ENCODE data around the gene SELPLG. TPM values are rescaled to one million over a fixed set of nuclear protein-coding genes. Genes with fewer than 3 reads are reported as not detected.

The SELPLG gene
- total RNA-seq, 1 donor from 2014 or later, result 1.6 TPM

DNA sequence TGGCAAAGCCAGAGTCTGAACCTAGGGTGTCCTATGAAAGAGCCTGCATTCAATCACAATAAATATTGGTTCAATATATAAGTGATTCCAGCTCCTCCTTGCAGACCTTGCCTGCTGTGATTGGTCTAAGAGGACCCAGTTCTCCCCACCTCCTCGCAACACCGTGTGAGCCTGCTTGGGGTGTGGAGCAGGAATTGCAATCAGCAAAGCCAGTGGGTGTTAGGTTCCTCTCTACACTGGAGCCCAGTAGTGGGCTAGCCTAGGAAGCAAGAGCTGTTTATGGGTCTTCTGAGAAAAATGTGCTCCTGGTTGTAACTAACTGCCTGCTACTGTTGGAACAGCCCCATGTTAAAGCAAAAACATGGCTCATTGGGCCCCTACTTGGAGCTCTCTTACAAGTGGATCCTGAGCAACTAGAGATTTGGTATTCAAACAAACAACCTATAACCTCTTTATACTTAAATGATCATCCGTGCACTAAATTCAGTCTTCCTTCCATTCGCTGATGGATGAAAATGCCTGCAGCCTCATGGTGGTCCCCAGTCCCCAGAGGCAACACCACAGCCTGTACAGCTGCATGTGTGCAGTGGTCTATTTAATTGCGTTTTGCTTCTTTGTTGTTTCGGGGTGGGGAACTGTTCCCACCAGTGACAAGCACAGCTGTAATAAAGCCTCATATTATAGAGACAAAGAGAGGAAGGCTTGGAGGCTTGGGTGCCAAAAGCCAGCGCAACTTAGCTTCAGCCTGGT, 3.7 kb upstream of the SELPLG start:
- H3K36me3 Mint-ChIP-seq (ENCODE audit: low read depth, unreplicated experiment), result peaks cover 19% of the 10 kb centered on the region
- H3K4me1 Mint-ChIP-seq (ENCODE audit: unreplicated experiment), result peaks cover 37% of the 10 kb centered on the region
- no peak for DNase-seq (ENCODE audit: low spot score)
- no peaks in the 10 kb centered on the region for H3K9me3 Mint-ChIP-seq (ENCODE audit: unreplicated experiment)
- peaks cover 11% of the 10 kb centered on the region for H3K27me3 Mint-ChIP-seq (ENCODE audit: unreplicated experiment)
- H3K27ac Mint-ChIP-seq (ENCODE audit: unreplicated experiment), result no peak overlapping the region
- H3K4me3 Mint-ChIP-seq (ENCODE audit: unreplicated experiment), result no peak overlapping the region
- TF ChIP-seq, protein P1, sequence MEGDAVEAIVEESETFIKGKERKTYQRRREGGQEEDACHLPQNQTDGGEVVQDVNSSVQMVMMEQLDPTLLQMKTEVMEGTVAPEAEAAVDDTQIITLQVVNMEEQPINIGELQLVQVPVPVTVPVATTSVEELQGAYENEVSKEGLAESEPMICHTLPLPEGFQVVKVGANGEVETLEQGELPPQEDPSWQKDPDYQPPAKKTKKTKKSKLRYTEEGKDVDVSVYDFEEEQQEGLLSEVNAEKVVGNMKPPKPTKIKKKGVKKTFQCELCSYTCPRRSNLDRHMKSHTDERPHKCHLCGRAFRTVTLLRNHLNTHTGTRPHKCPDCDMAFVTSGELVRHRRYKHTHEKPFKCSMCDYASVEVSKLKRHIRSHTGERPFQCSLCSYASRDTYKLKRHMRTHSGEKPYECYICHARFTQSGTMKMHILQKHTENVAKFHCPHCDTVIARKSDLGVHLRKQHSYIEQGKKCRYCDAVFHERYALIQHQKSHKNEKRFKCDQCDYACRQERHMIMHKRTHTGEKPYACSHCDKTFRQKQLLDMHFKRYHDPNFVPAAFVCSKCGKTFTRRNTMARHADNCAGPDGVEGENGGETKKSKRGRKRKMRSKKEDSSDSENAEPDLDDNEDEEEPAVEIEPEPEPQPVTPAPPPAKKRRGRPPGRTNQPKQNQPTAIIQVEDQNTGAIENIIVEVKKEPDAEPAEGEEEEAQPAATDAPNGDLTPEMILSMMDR (IDR thresholded peaks at IDR 0.05; ENCODE audit: unreplicated experiment), result no peak

DNA sequence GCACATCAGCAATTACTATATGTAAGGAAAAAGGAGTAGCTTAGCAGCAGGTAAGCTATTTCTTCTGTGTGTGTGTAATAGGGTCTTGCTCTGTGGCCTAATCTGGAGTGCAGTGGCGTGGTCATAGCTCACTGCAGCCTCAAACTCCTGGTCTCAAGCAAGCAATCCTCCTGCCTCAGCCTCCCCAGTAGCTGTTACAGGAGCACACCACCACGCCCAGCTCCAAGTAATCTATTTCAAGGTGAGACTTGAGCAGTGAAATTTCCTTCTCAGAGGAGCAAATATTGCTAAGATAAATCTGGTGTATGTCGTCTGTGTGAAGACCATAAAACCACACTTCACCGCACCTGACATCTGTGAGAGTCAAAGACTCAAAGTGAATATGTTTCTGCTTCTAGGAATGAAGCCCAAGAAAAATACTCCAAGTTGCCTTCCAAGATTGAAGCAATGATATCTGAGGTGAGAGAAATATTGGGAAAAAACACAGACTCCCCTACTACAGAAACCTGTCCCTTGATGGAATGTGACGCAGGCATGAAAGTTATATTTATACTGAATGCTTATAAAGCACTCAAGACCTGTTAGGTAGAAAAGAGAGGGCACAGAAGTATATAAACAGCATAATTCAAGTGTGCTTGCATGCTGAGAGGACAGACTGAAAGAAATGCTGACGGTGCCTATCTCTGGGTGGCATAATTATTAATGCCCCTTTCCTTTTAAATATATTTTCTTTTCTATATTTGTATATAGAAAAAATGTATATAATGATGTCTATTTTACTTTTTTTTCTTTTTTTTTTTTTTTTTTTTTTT, 2.5 kb upstream of the SELPLG start:
- TF ChIP-seq, protein P1 (IDR thresholded peaks at IDR 0.05; ENCODE audit: unreplicated experiment), result no peak
- H3K9me3 Mint-ChIP-seq (ENCODE audit: unreplicated experiment), result no peaks in the 10 kb centered on the region
- peaks cover 11% of the 10 kb centered on the region for H3K27me3 Mint-ChIP-seq (ENCODE audit: unreplicated experiment)
- DNase-seq (ENCODE audit: low spot score), result no peak
- no peak overlapping the region for H3K4me3 Mint-ChIP-seq (ENCODE audit: unreplicated experiment)
- no peak overlapping the region for H3K27ac Mint-ChIP-seq (ENCODE audit: unreplicated experiment)
- H3K4me1 Mint-ChIP-seq (ENCODE audit: unreplicated experiment), result peaks cover 40% of the 10 kb centered on the region
- H3K36me3 Mint-ChIP-seq (ENCODE audit: low read depth, unreplicated experiment), result peaks cover 13% of the 10 kb centered on the region

DNA sequence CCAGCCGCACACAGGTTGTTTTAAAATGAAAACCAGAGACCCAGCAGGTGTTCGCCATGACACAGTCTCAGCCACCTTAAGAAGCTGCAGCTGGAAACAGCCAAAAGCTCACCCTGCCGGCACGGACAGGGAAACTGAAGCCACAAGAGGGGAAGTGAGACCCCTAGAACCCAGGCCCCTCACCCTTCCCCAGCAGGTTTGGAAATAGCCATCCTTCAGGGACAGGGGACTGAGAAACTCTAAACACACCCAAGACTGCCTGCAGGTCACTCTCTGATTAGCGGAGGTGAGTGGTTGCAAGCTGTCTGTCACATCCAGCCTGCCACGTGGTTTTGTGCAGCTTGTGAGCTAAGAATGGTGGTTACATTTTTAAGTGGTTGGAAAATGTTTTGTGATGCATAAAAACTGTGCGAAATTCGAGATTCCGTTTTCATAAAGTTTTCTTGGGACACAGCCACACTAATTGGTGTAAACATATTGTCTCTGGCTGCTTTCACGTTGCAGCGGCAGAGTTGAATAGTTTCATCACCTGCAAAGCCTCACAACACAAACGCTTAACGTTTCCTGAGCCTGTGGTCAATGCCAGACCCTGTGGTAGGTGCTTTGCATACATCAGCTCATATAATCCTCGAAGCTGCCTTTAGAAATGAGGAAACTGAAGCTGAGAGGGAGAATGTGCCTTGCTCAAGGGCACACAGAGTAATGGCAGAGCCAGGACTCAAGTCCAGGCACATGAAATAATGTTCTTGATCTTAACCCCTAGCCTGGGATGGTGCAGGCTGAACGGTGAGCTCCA, 1.7 kb upstream of the SELPLG start:
- Mint-ChIP-seq H3K4me3 (ENCODE audit: unreplicated experiment) (no peak overlapping the region), H3K4me1 (ENCODE audit: unreplicated experiment) (peaks cover 36% of the 10 kb centered on the region), H3K27me3 (ENCODE audit: unreplicated experiment) (peaks cover 11% of the 10 kb centered on the region), H3K9me3 (ENCODE audit: unreplicated experiment) (no peaks in the 10 kb centered on the region), H3K27ac (ENCODE audit: unreplicated experiment) (no peak overlapping the region), H3K36me3 (ENCODE audit: low read depth, unreplicated experiment) (peaks cover 9% of the 10 kb centered on the region)
- TF ChIP-seq, protein P1 (IDR thresholded peaks at IDR 0.05; ENCODE audit: unreplicated experiment), result no peak
- no peak for DNase-seq (ENCODE audit: low spot score)

DNA sequence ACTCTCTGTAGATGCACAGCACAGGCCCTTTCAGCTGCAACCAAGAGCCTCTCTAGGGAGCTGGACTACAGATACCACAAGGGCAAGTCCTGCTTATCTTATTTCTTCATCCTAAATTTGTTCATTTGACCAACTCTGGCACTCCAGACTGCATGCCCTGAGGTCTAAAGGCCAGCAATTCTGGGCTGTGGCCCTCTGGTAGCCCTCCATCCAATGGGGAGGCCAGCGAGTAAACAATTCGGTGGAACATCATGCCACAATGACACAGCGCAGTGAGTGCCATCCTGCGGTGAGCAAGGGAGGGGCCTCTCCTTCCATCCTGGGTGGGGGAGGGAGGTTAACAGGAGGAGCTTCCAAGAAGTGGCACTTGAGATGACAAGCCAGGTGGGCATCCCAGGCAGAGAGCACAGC, 652 bp upstream of the SELPLG start:
- TF ChIP-seq, protein P1 (IDR thresholded peaks at IDR 0.05; ENCODE audit: unreplicated experiment), result no peak
- Mint-ChIP-seq H3K9me3 (ENCODE audit: unreplicated experiment) (no peaks in the 10 kb centered on the region), H3K4me1 (ENCODE audit: unreplicated experiment) (peaks cover 29% of the 10 kb centered on the region), H3K36me3 (ENCODE audit: low read depth, unreplicated experiment) (peaks cover 3% of the 10 kb centered on the region), H3K4me3 (ENCODE audit: unreplicated experiment) (no peak overlapping the region), H3K27me3 (ENCODE audit: unreplicated experiment) (peaks cover 9% of the 10 kb centered on the region), H3K27ac (ENCODE audit: unreplicated experiment) (peak overlapping the region; percentile 57)
- DNase-seq (ENCODE audit: low spot score), result no peak

All from endothelial cell (in vitro differentiated cells).